ENCODE data around the gene PCDH8. TPM values are rescaled to one million over a fixed set of nuclear protein-coding genes. Genes with fewer than 3 reads are reported as not detected.
A peak's percentile ranks its signal among the peaks of the same experiment; 100 is the strongest.

PCDH8 gene
- total RNA-seq, 1 donor from 2014 or later, result not detected

GRCh38 chr13:52810526-52810925 is 37.9 kb downstream of the PCDH8 start:
- DNase-seq, result no peak

GRCh38 chr13:52810011-52810410 is 38.4 kb downstream of the PCDH8 start:
- no peak for DNase-seq

- peak; percentile 87 for DNase-seq
Measured at GRCh38 chr13:52809310-52809769, 39.1 kb downstream of the PCDH8 start.

GRCh38 chr13:52808842-52809219 is 39.6 kb downstream of the PCDH8 start:
- DNase-seq, result no peak

GRCh38 chr13:52806029-52806428 is 42.4 kb downstream of the PCDH8 start:
- no peak for DNase-seq

- DNase-seq, result no peak
Measured at GRCh38 chr13:52804202-52804641, 44.2 kb downstream of the PCDH8 start.

- DNase-seq, result no peak
Measured at GRCh38 chr13:52800856-52801255, 47.6 kb downstream of the PCDH8 start.

- DNase-seq, result no peak
Measured at GRCh38 chr13:52798770-52799430, 49.5 kb downstream of the PCDH8 start.

- no peak for DNase-seq
Measured at GRCh38 chr13:52797176-52797575, 51.3 kb downstream of the PCDH8 start.

GRCh38 chr13:52794589-52794988 is 53.9 kb downstream of the PCDH8 start:
- DNase-seq, result no peak

GRCh38 chr13:52793515-52794061 is 54.9 kb downstream of the PCDH8 start:
- DNase-seq, result no peak

Other genes with a start within 250 kb of the PCDH8 start
- 2.2 and 4.0 TPM in 2 replicates for gene HNRNPA1L2, start 206.2 kb downstream of the PCDH8 start, total RNA-seq
- gene SUGT1, start 195.8 kb downstream of the PCDH8 start, total RNA-seq, result 49.5 and 75.9 TPM in 2 replicates
- gene CNMD, start 108.8 kb downstream of the PCDH8 start, total RNA-seq, result not detected in 2 replicates
- 0.17 and 0.28 TPM in 2 replicates for gene OLFM4, start 180.2 kb upstream of the PCDH8 start, total RNA-seq